A549 (cell line): ENCODE data around the gene SERTAD1. TPM values are rescaled to one million over a fixed set of nuclear protein-coding genes. Genes with fewer than 3 reads are reported as not detected.

Experiments used
- ATAC-seq, 2 experiments: fragments of 200-7000 bp in 1 of 2; fragments of >200 bp in 1 of 2; cut with Nextera tagmentation in 1 of 2; cut with Tn5 transposase in 1 of 2; 3 replicates each; pipeline versions ENCODE4 v1.8.0 to v1.9.1; 2018 to 2020; ENCODE audit warnings: mild to moderate bottlenecking in 1 of 2, moderate library complexity in 1 of 2
- CTCF ChIA-PET: fragments of 300-600 bp; sonication (Branson Sonifier 250); formaldehyde crosslinking; extraction: SDS; loops from one replicate; lab custom pipeline; 2021; ENCODE audit warnings: antibody characterized with exemption, inconsistent platforms; lab: Yijun Ruan, JAX
- POLR2A ChIA-PET: fragments of 350-600 bp; formaldehyde crosslinking; extraction: SDS; loops from one replicate; lab custom pipeline; 2021; ENCODE audit warnings: antibody characterized with exemption, inconsistent platforms; lab: Yijun Ruan, JAX
- DNase-seq, 2 experiments: peaks; one replicate each; pipeline versions ENCODE4 v3.0.0 to v3.0.0-alpha.2; 2011 to 2016; ENCODE audit warnings: low read depth in 1 of 2, low spot score in 1 of 2
- FAIRE-seq: peaks from 2 replicates; lab custom pipeline; 2011; peaks lifted over from hg19 to GRCh38; lab: Jason Lieb, UNC
- H3K27ac ChIP-seq, 2 experiments: fragments of >200 bp; sonication (Bioruptor Twin); formaldehyde crosslinking; 3 replicates each; pipeline ENCODE4 v1.5.1; 2016 to 2017
- H3K4me1 ChIP-seq: fragments of >200 bp; sonication (Bioruptor Twin); formaldehyde crosslinking; 3 replicates; pipeline ENCODE4 v1.6.1; 2016
- H3K4me2 ChIP-seq: fragments of >200 bp; sonication (Bioruptor Twin); formaldehyde crosslinking; 3 replicates; pipeline ENCODE4 v1.6.1; 2016
- H3K4me3 ChIP-seq: fragments of >200 bp; sonication (Bioruptor Twin); formaldehyde crosslinking; 3 replicates; pipeline ENCODE4 v1.5.1; 2016
- H3K9me3 ChIP-seq: fragments of >200 bp; sonication (Bioruptor Twin); formaldehyde crosslinking; 3 replicates; pipeline ENCODE4 v1.6.1; 2016
- CBX2 ChIP-seq: fragments of 200-600 bp; sonication (generic); IDR thresholded peaks from 2 replicates; pipeline ENCODE4 v1.6.1; 2016; ENCODE audit warnings: low read depth, mild to moderate bottlenecking, borderline replicate concordance
- CHD4 ChIP-seq: fragments of 200-600 bp; sonication (generic); IDR thresholded peaks from 2 replicates; pipeline ENCODE4 v1.6.1; 2016; ENCODE audit warnings: antibody characterized with exemption, mild to moderate bottlenecking, borderline replicate concordance
- GATA3 ChIP-seq: IDR thresholded peaks from 2 replicates; pipeline ENCODE4 v1.6.1; 2012; ENCODE audit warnings: borderline replicate concordance
- KDM1A ChIP-seq: fragments of 200-600 bp; sonication (generic); IDR thresholded peaks from 2 replicates; pipeline ENCODE4 v1.6.1; 2016; ENCODE audit warnings: low read depth, mild to moderate bottlenecking
- MAFK ChIP-seq: fragments of 450-650 bp; IDR thresholded peaks from 2 replicates; pipeline ENCODE4 v1.6.1; 2014; ENCODE audit not compliant: partially characterized antibody
- RNF2 ChIP-seq: fragments of 200-600 bp; sonication (generic); IDR thresholded peaks from 2 replicates; pipeline ENCODE4 v1.6.1; 2016; ENCODE audit warnings: low read depth, mild to moderate bottlenecking, antibody characterized with exemption, moderate library complexity, borderline replicate concordance
- ZFP36 ChIP-seq: fragments of 450-650 bp; IDR thresholded peaks from 2 replicates; pipeline ENCODE4 v1.6.1; 2014; ENCODE audit warnings: borderline replicate concordance; ENCODE audit not compliant: partially characterized antibody
- WGBS: methylation state at CpG from one replicate; pipeline ENCODE4 v1.1.6; 2017; ENCODE audit errors: missing lambda C conversion rate; 5-methylcytosine and 5-hydroxymethylcytosine counted together
- polyA plus RNA-seq, 4 experiments: library from polyadenylated mRNA; depleted of rRNA in 3 of 4; stranded (reverse); fragments of >200 nt; fragmentation: RNase III in 1 of 4; extraction: RNeasy Plus Mini Kit Qiagen cat#74134 plus additional on column Dnase treatment in 1 of 4; gene quantifications; 2 replicates in 3 of 4; 3 replicates in 1 of 4; pipeline ENCODE4 v1.2.3, GENCODE V29; 2011 to 2017
- TF ChIP-seq, protein P1 (sequence below): fragments of >200 bp; sonication (Bioruptor Twin); formaldehyde crosslinking; IDR thresholded peaks from 3 replicates; pipeline ENCODE4 v1.6.1; 2016

Gene SERTAD1
- polyA plus RNA-seq, 2 of the 4 experiments (the other 2 are of a cell fraction): 10.7 to 13.6 TPM

- H3K4me2 ChIP-seq: no peak overlapping the region
- 88% methylated on average over 2 of the region's 2 CpGs for WGBS
- DNase-seq (no peak), ATAC-seq (no peak), FAIRE-seq (no peak)
- ChIA-PET CTCF (interaction anchor here (0.8 to 26.4 kb wide), 14 partner anchors 8 to 219 kb away, joined by 3 to 950 read pairs (median 6); partner anchors contain the start of genes BLVRB, PRX, SERTAD1 and SERTAD3), POLR2A (interaction anchor here (0.9 to 6.2 kb wide), 3 partner anchors 9 to 155 kb away, joined by 3 to 47 read pairs (median 5); partner anchors contain the start of gene SERTAD1)
- peaks cover 21% of the 10 kb centered on the region for H3K4me1 ChIP-seq
- TF ChIP-seq RNF2 (no peak), ZFP36 (peak; percentile 100)
- no peak overlapping the region for H3K4me3 ChIP-seq
- no peaks in the 10 kb centered on the region for H3K9me3 ChIP-seq
- no peak overlapping the region for H3K27ac ChIP-seq
Measured at GRCh38 chr19:40415768-40416167, 10.0 kb downstream of the SERTAD1 start.

DNA sequence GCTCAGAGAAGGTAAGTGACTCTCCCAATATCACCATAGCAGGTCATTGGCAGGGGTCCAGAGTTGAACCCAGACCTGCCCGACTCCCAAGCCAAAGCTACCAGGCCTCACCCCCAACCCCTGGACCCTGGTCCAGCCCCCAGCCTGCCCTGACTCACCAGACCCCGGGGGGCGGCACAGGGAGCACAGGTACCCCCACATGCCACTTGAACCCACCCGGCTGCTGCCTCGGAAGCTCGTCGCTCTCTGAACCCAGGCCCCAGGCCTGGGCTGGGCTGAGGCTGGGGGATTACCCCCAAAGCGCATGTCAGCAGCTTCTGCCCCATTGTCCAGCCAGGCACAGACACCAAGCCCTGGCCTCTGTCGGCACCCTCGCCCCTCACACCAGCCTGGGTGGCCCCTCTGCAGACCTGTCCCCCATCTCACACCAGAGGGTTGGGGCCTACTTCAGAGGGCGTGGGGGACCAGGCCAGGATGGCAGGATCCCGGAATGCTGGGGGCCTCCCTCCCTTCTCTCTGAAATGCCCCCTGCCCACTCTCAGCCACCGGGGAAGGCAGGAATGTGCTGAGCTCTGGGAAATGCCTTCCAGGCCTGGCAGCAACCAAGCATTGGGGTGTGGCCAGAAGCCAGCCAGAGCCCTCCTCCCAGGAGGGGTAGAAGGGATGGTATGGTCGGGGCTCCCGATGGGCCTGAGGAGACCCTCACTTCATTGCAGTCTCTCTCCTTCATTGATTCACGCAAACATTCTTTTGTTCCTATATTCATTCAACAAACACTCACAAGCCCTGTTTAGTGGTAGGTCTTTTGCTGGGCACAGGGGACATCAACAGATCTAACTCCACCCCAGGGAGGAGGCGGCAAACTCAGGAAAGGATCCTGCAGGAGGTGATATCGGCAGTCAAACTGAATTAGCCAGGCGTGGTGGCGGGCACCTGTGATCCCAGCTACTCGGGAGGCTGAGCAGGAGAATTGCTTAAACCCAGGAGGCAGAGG is 11.0 kb downstream of the SERTAD1 start:
- ChIA-PET POLR2A (interaction anchor here (1.5 to 6.2 kb wide), 2 partner anchors 10 to 11 kb away, joined by 3 to 47 read pairs; partner anchors contain the start of gene SERTAD1), CTCF (interaction anchor here (0.5 to 26.4 kb wide), 16 partner anchors 3 to 220 kb away, joined by 3 to 950 read pairs (median 6); partner anchors contain the start of genes BLVRB, PRX, SERTAD1 and SERTAD3)
- no peak for DNase-seq
- ATAC-seq: no peak
- Histone ChIP-seq H3K4me2 (no peak overlapping the region), H3K9me3 (no peaks in the 10 kb centered on the region), H3K4me3 (no peak overlapping the region), H3K27ac (peak overlapping the region in 1 of 2 experiments; percentile 2; a peak in 1 of 6 replicates), H3K4me1 (peaks cover 21% of the 10 kb centered on the region)
- TF ChIP-seq MAFK (peak; percentile 63), GATA3 (no peak)
- no peak for FAIRE-seq
- 84% methylated on average over 21 of the region's 21 CpGs for WGBS

DNA sequence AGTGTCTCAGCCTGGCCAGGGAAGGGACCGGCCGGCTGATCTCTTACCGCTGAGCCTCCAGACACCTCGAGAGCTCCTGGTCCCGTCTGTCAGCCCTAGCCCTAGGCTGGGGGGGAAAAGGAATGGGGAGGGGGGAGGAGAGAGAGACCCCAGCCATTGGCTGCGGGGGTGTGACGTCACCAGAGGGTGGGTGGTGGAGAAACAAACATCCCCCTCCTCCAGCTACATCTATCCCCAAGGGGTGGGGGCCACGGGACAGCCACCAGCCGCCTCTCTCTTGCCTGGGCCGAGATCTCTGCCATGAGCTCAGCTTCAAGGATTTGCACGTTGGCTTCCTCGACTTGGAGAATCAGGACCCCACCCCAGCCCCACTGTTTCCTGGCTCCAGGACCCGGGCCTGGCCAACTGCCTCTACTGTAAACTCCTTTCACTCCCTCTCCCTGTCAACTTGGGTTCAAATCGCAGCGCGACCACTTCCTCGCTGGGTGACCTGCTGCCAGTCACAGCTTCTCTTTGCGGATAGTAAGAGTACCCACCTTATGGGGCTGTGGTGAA is 12.4 kb downstream of the SERTAD1 start, which contains the start of gene PRX:
TSS of gene PRX (minus strand) at position 88 of the 555 bp plus-strand sequence. CDS start 5,446 bp downstream, outside the sequence.
- H3K9me3 ChIP-seq: no peaks in the 10 kb centered on the region
- FAIRE-seq: no peak
- 67% methylated on average over 18 of the region's 18 CpGs for WGBS
- POLR2A ChIA-PET: interaction anchor here (1.9 to 6.2 kb wide), 2 partner anchors 10 to 13 kb away, joined by 10 to 47 read pairs; partner anchors contain the start of gene SERTAD1
- peak; percentile 18; the same call in 1 of the 2 replicates for TF ChIP-seq KDM1A
- TF ChIP-seq, protein P1, sequence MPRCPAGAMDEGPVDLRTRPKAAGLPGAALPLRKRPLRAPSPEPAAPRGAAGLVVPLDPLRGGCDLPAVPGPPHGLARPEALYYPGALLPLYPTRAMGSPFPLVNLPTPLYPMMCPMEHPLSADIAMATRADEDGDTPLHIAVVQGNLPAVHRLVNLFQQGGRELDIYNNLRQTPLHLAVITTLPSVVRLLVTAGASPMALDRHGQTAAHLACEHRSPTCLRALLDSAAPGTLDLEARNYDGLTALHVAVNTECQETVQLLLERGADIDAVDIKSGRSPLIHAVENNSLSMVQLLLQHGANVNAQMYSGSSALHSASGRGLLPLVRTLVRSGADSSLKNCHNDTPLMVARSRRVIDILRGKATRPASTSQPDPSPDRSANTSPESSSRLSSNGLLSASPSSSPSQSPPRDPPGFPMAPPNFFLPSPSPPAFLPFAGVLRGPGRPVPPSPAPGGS: no peak
- no peak for ATAC-seq
- no peak within 1 kb of the TSS for H3K27ac ChIP-seq
- no peak for DNase-seq
- no peak within 1 kb of the TSS for H3K4me3 ChIP-seq
- CTCF ChIA-PET: interaction anchor here (0.7 to 26.4 kb wide), 11 partner anchors 5 to 274 kb away, joined by 3 to 950 read pairs (median 6); partner anchors contain the start of genes BLVRB, PRX, SERTAD1 and SERTAD3
- no peak within 1 kb of the TSS for H3K4me2 ChIP-seq
- peaks cover 21% of the 10 kb centered on the region for H3K4me1 ChIP-seq

- DNase-seq (no peak), FAIRE-seq (no peak), ATAC-seq (no peak)
- no peak overlapping the region for H3K4me2 ChIP-seq
- H3K27ac ChIP-seq: no peak overlapping the region
- CTCF ChIA-PET: interaction anchor here (0.7 to 26.4 kb wide), 9 partner anchors 5 to 274 kb away, joined by 3 to 950 read pairs (median 14); partner anchors contain the start of genes BLVRB, PRX, SERTAD1 and SERTAD3
- H3K4me3 ChIP-seq: no peak overlapping the region
- POLR2A ChIA-PET: interaction anchor here (1.9 to 6.2 kb wide), 3 partner anchors 8 to 13 kb away, joined by 10 to 47 read pairs (median 12); partner anchors contain the start of gene SERTAD1
- peaks cover 21% of the 10 kb centered on the region for H3K4me1 ChIP-seq
- TF ChIP-seq CBX2: no peak
- TF ChIP-seq CHD4: peak; percentile 48; the same call in 1 of the 2 replicates
- TF ChIP-seq KDM1A: peak; percentile 71
- no peaks in the 10 kb centered on the region for H3K9me3 ChIP-seq
- WGBS: 59% methylated on average over 4 of the region's 4 CpGs
Measured at GRCh38 chr19:40412866-40413265, 12.9 kb downstream of the SERTAD1 start.
